Ovary (tissue), 3 donors: ENCODE data around the gene KRTAP9-7.

Experiments used
- CTCF ChIP-seq, 3 donors: fragments of 450-650 bp in 2 of 3; fragments of 200-600 bp in 1 of 3; IDR thresholded peaks; one replicate each; pipeline versions ENCODE4 v1.5.1 to v1.8.0; 2016 to 2022; ENCODE audit warnings: antibody characterized with exemption in 3 of 3, mild to moderate bottlenecking in 1 of 3
- EP300 ChIP-seq: sonication (generic); formaldehyde crosslinking; IDR thresholded peaks from one replicate; pipeline ENCODE4 v1.6.1; 2017; ENCODE audit warnings: antibody characterized with exemption
- POLR2A ChIP-seq: fragments of 450-650 bp; IDR thresholded peaks from one replicate; pipeline ENCODE4 v1.6.1; 2017; ENCODE audit warnings: antibody characterized with exemption, mild to moderate bottlenecking, moderate library complexity
- donor health status: DM: no; HTN: no; CAD: no.

DNA sequence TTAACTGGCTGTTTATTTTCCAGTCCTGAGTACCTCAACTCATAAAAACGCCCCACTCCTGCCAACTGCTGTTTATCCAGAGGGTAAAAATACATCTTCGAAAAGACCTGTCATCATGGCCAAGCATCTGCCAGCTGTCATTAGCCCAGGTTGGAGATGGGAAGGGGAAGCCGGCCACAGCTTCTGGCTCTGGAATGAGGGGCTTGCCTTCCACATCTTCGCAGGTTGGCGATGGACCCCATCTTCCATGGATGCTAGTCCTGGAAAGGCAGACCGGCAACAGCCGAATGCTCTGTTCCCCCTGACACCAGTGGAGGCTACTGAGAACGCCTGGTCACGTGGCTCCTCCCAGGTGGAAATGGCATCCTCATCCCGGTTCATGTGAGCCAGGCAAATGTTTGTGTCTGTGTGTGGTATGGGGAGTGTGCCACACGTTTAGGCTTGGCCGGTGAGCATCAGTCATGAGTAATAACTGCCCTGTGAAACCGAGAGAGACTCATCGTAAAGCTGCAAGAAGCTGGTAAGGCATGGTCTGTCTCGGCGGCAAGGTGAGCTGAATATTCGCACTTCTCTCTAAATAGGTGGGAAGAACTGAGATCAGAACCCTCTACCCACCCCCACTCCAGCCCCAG is 40.4 kb downstream of the KRTAP9-7 start:
- TF ChIP-seq CTCF (IDR thresholded peaks at IDR 0.05) (no peak), POLR2A (no peak), EP300 (no peak)
